ENCODE measurements around the gene IGFBP7.

The IGFBP7 gene

GRCh38 chr4:57034520-57034919 lies 75.7 kb downstream of the IGFBP7 start:
- no peak for DNase-seq

GRCh38 chr4:57023104-57023503 lies 87.1 kb downstream of the IGFBP7 start:
- DNase-seq = no peak

DNA sequence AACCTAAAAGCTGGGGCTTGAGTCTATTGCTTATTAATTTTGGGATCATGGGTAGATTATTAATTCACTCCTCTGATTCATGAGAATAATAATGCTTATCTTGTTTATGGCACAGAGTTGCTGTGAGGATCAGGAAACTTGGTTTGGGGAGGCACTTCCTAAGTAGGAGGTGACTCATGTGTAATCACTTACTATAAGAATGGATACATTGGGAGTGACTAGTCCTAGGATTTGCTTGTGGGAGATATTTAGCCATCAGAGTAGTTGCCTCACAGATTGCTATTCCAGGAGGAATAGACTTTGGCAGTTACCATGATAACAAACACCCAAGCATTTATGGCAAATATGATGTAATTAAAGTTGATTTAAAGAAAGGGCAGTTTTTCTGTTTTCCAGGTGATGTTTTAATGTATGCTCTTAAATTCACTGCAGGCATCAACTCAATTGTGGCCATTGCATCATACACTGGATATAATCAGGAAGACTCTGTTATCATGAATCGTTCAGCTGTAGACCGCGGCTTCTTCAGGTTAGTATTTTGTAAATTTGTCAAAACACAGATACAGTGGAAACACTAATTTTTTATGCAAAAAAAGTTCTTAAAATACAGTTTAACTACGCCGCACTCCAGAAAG lies 89.6 kb downstream of the IGFBP7 start:
- no peak for DNase-seq

DNA sequence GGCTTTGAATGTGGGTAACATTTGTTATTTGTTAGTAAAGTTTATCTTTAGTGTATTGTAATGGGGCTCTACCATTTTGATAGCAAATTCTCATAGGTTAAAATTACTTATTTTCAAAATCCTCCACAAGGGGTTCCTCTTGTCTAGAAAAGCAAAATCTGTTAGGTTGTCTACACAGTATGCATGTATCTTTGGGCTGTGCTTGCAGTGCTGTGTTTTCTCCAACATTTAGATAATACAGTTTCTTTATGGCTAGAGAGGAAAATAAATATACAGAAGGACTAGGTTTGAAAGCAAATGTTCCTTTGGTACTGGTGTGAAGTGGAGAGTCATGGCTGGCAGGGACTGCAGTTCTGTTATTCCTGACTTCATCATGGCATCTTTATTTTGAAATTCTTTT lies 91.2 kb downstream of the IGFBP7 start:
- no peak for DNase-seq

DNA sequence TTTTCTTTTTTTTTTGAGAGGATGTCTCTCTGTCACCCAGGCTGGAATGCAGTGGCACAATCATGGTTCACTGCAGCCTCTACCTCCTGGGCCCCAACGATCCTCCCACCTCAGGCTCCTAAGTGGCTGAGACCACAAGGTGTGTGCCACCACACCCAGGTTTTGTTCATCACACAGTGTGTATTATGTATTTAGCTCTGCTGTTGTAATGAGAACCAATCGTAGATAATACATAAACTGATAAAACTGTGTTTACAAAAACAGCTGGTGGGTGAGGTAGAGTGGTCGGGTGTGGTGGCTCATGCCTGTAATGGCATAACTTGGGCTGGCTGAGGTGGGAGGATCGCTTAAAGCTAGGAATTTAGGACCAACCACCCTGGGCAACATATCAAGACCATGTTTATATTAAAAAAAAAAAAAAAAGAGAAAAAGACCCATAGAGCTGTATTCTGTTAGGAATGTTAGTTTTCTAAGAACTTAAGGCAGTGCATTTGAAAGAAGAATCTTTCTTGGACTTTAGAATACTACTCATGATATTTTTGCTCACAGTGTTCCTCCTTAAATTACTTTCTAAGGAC lies 96.6 kb downstream of the IGFBP7 start:
- DNase-seq = no peak

DNA sequence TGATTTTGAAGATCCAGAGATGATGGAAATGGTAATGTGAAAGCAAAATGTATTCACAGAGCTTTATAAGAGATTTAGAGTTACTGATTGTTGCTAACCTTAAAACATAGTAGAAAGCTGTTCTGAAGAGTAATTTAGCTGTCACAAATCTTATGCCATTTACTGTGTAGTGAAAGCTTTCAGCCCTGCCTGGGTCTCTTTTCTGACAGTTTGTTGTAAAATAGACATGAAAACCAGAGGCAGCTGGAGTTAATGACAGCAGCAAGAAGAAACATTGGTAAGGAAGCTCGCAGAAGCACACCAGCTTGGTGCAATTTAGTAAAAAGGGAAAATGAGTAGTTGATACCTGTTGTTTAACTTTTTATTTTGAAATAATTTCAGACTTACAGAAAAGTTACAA lies 110.4 kb downstream of the IGFBP7 start:
- DNase-seq = no peak

DNA sequence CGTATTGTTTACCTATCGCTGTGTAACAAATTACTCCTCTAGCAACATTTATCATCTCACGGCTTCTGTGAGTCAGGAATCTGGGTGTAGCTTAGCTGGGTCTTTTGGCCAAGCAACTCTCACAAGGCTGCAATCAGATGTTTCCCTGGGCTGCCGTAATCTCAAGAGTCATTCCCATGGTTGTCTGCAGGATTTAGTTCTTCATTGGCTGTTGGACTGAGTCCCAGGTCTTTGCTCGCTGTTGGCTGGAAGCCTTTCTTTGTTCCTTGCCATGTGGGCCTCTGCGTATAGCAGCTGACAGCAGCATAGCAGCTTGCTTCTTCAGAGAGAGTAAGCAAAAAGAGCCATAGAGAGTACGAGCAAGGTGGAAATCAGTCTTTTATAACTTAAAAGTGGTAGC lies 114.7 kb downstream of the IGFBP7 start:
- no peak for DNase-seq

DNA sequence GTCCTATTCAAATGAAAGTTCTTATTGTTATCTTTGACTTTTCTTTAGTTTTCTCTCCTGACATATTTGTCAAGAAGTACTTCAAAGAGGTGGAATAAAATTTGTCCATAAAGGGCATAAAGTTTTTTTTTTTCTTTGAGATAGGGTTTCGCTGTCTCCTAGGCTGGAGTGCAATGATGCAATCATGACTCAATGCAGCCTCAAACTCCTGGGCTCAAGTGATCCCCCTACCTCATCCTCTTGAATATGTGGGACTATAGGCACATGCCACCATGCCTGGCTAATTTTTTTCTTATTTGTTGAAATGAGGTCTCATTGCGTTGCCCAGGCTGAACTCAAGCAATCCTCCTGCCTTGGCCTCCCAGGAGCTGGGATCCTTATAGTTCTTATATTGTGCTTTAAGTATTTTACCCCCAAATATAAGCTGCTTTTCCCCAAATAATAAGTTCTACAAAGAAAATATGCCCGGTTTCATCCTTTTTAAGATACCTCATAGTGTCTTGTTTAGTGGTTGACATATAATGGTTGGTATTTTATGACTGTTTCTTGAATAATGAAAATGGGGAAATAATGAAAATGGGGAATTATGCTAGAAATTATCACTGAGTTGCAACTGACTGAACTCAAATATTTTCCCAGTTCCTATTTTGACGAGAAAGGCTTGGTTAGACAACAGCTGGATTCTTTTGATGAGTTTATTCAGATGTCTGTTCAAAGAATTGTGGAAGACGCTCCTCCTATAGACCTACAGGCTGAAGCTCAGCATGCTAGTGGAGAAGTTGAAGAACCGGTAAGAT lies 119.9 kb downstream of the IGFBP7 start:
- no peak for DNase-seq

- no peak for DNase-seq
Measured at GRCh38 chr4:56986952-56987351, 123.2 kb downstream of the IGFBP7 start.

- DNase-seq = no peak
Measured at GRCh38 chr4:56986192-56986591, 124.0 kb downstream of the IGFBP7 start.

DNA sequence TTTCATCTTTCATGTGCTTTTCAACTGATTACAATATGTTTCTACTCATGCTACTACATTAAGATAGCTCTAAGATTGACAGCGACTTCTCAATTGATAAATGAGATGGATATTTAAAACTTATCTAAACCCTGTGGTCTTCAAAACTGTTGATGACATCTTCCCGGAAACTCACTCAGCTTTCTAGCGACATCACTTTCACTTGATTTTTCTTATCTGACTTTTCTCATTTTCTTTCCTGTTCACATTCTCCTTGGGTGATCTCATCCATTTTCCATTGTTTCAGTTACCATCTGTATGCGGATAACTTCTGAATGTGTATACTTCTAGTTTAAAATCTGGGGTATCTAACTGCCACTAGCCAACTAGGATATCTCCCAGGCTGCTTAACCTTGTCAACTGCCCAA lies 128.4 kb downstream of the IGFBP7 start:
- no peak for DNase-seq
